AG04449 (cell line): ENCODE measurements around the gene ROBO2.

Experiments used
- CTCF ChIA-PET: fragments of 350-600 bp; formaldehyde crosslinking; extraction: SDS; loops from one replicate; lab custom pipeline; 2021; ENCODE audit warnings: antibody characterized with exemption; lab: Yijun Ruan, JAX
- POLR2A ChIA-PET: fragments of 400-600, 350-600 bp; formaldehyde crosslinking; extraction: SDS; loops from one replicate; lab custom pipeline; 2020; ENCODE audit warnings: antibody characterized with exemption, inconsistent platforms; lab: Yijun Ruan, JAX
- DNase-seq: peaks from one replicate; pipeline ENCODE4 v3.0.0-alpha.2; 2010; ENCODE audit warnings: low read depth, low spot score
- H3K4me3 ChIP-seq: 2 replicates; pipeline ENCODE4 v1.5.1; 2011; ENCODE audit warnings: low read depth, mild to moderate bottlenecking, control low read depth, low read length
- TF ChIP-seq, protein P1 (sequence below): IDR thresholded peaks from one replicate; pipeline ENCODE4 v1.5.1; 2011; ENCODE audit warnings: mild to moderate bottlenecking, moderate library complexity, low read length, control low read depth, inconsistent platforms; ENCODE audit not compliant: insufficient read depth; ENCODE audit errors: missing control alignments

Gene ROBO2

DNA sequence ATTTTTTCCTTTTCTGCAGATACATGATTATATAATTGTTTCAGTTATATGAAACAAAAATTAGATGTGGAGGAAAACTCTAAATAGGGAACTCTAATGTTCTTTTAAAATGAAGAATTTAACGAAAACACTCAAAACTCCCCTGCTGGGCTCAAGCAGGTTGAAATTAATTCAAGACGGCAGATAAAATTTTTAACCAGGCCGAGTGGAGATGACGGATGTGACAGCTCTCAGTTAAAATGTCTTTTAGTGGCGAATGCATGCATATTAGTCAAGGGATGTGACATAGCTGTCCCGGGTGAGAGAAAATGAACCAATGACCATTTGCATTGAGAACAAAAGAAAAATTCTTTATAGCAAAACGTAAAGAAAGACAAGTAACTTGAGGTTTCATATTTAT, 110.1 kb downstream of the ROBO2 start:
- no peak for DNase-seq
- CTCF ChIA-PET: no interaction called here
- no peak overlapping the region for H3K4me3 ChIP-seq
- TF ChIP-seq, protein P1, sequence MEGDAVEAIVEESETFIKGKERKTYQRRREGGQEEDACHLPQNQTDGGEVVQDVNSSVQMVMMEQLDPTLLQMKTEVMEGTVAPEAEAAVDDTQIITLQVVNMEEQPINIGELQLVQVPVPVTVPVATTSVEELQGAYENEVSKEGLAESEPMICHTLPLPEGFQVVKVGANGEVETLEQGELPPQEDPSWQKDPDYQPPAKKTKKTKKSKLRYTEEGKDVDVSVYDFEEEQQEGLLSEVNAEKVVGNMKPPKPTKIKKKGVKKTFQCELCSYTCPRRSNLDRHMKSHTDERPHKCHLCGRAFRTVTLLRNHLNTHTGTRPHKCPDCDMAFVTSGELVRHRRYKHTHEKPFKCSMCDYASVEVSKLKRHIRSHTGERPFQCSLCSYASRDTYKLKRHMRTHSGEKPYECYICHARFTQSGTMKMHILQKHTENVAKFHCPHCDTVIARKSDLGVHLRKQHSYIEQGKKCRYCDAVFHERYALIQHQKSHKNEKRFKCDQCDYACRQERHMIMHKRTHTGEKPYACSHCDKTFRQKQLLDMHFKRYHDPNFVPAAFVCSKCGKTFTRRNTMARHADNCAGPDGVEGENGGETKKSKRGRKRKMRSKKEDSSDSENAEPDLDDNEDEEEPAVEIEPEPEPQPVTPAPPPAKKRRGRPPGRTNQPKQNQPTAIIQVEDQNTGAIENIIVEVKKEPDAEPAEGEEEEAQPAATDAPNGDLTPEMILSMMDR: no peak
- POLR2A ChIA-PET: no interaction called here

DNA sequence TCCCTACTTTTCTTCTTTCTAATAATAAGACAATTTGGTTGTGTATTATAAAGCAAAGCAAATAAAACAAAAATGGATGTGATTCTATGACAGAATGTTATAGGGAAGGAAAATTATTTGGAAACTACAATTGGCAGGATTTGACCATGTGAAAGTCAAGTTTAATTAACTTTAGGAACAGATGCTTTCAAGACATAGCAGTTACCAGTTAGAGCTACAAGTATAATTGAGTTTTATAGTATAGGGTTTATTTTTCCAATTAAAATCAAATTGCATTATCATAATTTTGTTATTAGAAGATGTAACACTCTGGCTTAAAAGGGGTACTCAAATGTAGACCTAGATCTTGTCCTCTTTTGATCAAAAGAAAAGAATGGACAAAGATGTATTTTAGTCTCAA, 110.9 kb downstream of the ROBO2 start:
- ChIA-PET POLR2A (no interaction called here), CTCF (no interaction called here)
- H3K4me3 ChIP-seq: no peak overlapping the region
- no peak for DNase-seq
- TF ChIP-seq, protein P1: no peak

DNA sequence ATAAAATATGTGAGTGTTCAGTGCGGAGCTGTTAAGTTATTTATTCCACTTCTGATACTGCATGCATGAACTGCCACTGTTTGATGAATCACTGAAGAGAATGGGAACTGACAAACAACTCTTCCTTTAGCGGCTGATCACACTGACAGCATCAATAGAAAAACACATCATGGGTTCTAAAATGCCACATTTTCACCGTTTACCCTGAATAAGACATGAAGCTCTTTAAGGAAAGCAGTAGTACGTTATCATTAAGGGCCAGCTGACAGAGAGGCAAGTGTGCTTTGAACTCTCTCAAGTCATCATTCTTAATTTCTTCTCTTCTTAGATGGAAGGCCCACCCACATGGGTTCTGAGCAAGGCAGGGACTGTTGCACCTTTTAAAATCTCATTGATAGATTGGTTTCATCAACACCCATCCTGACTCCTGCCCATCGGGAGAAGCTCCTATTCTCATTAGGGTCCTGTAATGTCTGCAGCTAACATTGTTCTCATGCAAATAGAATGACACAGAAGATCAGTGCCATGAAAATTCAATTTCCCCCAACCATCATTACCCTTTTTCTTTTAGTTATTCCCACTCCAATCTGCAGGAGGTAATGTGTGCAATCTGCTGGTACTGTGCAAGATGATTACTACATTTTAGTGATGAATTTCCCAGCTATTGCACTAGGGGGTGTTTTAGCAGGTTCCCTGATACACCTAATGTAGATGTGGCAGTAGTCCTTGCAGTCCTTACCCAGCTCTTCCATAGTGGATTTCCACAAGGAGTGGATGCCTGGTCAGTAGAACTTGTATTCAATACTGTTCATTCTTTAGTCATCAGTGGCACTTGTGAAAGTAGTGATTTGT, 119.1 kb downstream of the ROBO2 start:
- no peak overlapping the region for H3K4me3 ChIP-seq
- ChIA-PET POLR2A (no interaction called here), CTCF (no interaction called here)
- TF ChIP-seq, protein P1: no peak
- DNase-seq: no peak

DNA sequence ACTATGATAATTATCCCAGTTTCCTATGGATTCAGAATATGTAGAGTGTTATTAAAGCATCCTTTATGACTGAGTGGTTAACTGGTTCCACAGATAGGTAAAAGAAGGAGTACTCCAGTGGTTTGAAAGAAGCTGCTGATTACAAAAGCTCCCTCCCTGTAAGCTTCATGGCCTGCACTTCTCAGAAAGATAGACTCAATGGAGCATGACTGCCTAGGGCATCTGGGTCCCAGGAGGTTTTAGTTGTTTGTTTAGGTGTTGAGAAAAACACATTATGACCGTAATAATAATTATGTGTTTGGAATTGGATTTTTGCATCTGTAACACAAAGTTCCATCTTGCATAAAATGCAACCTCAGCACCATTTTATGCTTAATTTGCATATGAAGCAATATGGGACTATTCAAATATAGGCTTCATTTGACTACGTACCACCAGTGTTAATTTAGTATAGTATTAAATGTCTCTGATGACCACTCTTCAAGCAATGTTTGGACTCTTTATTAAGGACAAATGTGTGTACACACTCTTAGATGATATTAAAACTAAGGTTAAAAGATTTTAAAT, 121.1 kb downstream of the ROBO2 start:
- no peak overlapping the region for H3K4me3 ChIP-seq
- no peak for DNase-seq
- ChIA-PET CTCF (no interaction called here), POLR2A (no interaction called here)
- TF ChIP-seq, protein P1: no peak

DNA sequence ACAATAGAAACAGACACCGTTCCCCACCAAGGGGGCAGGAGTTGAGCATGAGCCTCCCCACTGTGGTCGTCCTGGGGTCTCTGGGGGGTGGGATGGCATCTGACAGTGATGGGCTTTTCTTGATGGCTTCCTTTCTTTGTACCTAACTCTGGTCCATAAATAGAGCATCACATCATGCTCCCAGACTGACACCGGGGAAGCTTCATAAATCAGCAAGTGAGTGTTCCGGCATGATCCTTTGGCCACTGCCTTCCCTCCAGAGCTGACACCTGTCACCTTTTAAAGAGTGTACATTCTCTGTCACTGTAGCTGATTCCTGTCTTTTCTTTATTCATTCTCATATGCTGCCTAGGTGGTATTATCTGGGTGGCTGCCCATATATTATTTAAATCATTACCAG, 129.9 kb downstream of the ROBO2 start:
- POLR2A ChIA-PET: no interaction called here
- no peak for DNase-seq
- TF ChIP-seq, protein P1: no peak
- H3K4me3 ChIP-seq: no peak overlapping the region
- CTCF ChIA-PET: no interaction called here

DNA sequence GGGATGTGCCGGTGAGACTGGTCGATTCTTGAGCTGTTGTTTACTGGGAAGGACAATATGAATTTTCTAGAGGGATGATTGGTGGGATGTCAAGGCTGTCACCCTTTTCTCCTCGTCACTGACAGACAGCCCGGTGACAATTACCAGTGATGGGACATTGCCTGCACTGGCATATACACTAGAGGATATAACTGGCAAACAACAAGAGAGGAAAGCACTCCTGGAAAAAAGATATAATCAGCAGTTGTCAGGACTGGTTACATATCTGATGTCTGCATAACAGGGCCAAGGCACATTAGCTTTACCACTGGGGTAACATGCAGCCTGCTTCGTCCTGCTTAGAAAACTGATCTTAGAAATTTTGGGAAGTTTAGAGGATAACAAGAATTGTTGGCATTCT, 131.1 kb downstream of the ROBO2 start:
- ChIA-PET POLR2A (no interaction called here), CTCF (no interaction called here)
- H3K4me3 ChIP-seq: no peak overlapping the region
- TF ChIP-seq, protein P1: no peak
- DNase-seq: no peak
